Calu3 (cell line): Measurements from ENCODE around the gene LHPP. TPM values are rescaled to one million over a fixed set of nuclear protein-coding genes. Genes with fewer than 3 reads are reported as not detected.

Experiments used
- BruUV-seq: library from RNA; stranded (reverse); fragments of 400-500 nt; replicated peaks from 2 replicates; lab custom pipeline; 2021; lab: Mats Ljungman, UMichigan
- CTCF ChIA-PET: fragments of 300-600 bp; sonication (Branson Sonifier 250); formaldehyde crosslinking; loops from one replicate; lab custom pipeline; 2022; ENCODE audit warnings: antibody characterized with exemption; lab: Charles Lee
- DNase-seq: peaks from one replicate; pipeline ENCODE4 v3.0.0; 2022
- H3K27ac Mint-ChIP-seq: one replicate; pipeline ENCODE4 v1.8.0; 2022; ENCODE audit warnings: mixed read lengths; ENCODE audit not compliant: unreplicated experiment
- H3K27me3 Mint-ChIP-seq: one replicate; pipeline ENCODE4 v1.8.0; 2022; ENCODE audit warnings: mixed read lengths; ENCODE audit not compliant: unreplicated experiment
- H3K36me3 Mint-ChIP-seq: one replicate; pipeline ENCODE4 v1.8.0; 2022; ENCODE audit warnings: mild to moderate bottlenecking, moderate library complexity, mixed read lengths; ENCODE audit not compliant: insufficient read depth, unreplicated experiment
- H3K4me1 Mint-ChIP-seq: one replicate; pipeline ENCODE4 v1.8.0; 2022; ENCODE audit warnings: mild to moderate bottlenecking, low read depth, mixed read lengths; ENCODE audit not compliant: unreplicated experiment
- H3K4me3 Mint-ChIP-seq: one replicate; pipeline ENCODE4 v1.8.0; 2022; ENCODE audit warnings: mild to moderate bottlenecking, low read depth, moderate library complexity, mixed read lengths; ENCODE audit not compliant: unreplicated experiment
- H3K9me3 Mint-ChIP-seq: one replicate; pipeline ENCODE4 v1.8.0; 2022; ENCODE audit warnings: low read depth, mixed read lengths; ENCODE audit not compliant: unreplicated experiment
- intact Hi-C: fragments of 100-400 bp; cut with micrococcal nuclease; formaldehyde crosslinking; loops from one replicate; pipeline ENCODE4 v1.10.0; 2022; ENCODE audit not compliant: unreplicated experiment
- total RNA-seq: library from RNA; stranded (reverse); gene quantifications from 2 replicates; pipeline ENCODE4 v1.2.3, GENCODE V29; 2022
- TF ChIP-seq, protein P1 (sequence below): fragments of 200-600 bp; IDR thresholded peaks from one replicate; pipeline ENCODE4 v1.8.0; 2022; ENCODE audit warnings: antibody characterized with exemption; ENCODE audit not compliant: unreplicated experiment

Gene LHPP
- total RNA-seq, 1 experiment from 2014 or later, result 12.0 TPM

GRCh38 chr10:124542336-124542735 lies 80.7 kb downstream of the LHPP start:
- CTCF ChIA-PET, result interaction anchor here (2.5 kb wide), 1 partner anchor 203 kb away, joined by 9 read pairs; no protein-coding TSS in a partner anchor
- BruUV-seq, result no TSS peak

DNA sequence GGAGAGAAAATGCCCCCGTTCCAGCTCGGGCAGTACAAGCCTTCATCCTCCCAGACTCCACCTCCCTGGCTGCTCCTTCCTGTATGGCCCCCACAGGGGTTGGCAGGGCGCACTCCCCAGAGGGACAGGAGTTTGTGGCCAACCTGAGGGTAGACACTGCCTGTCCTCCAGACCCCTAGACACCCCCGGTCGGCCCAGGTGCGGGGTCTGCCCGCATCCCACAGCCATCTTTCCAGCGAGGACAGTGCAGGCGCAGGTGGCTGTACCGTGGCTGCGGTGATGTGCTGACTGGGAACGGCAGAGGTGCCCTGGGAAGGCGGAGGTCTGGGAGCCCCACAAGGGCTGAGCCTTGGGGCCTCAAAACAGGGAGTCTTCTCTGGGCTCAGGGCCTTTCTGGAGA lies 81.5 kb downstream of the LHPP start:
- Mint-ChIP-seq H3K27me3 (no peaks in the 10 kb centered on the region), H3K27ac (no peak overlapping the region), H3K4me1 (no peaks in the 10 kb centered on the region), H3K36me3 (no peaks in the 10 kb centered on the region), H3K4me3 (no peak overlapping the region), H3K9me3 (no peaks in the 10 kb centered on the region)
- TF ChIP-seq, protein P1, sequence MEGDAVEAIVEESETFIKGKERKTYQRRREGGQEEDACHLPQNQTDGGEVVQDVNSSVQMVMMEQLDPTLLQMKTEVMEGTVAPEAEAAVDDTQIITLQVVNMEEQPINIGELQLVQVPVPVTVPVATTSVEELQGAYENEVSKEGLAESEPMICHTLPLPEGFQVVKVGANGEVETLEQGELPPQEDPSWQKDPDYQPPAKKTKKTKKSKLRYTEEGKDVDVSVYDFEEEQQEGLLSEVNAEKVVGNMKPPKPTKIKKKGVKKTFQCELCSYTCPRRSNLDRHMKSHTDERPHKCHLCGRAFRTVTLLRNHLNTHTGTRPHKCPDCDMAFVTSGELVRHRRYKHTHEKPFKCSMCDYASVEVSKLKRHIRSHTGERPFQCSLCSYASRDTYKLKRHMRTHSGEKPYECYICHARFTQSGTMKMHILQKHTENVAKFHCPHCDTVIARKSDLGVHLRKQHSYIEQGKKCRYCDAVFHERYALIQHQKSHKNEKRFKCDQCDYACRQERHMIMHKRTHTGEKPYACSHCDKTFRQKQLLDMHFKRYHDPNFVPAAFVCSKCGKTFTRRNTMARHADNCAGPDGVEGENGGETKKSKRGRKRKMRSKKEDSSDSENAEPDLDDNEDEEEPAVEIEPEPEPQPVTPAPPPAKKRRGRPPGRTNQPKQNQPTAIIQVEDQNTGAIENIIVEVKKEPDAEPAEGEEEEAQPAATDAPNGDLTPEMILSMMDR, result no peak
- no peak for DNase-seq
- CTCF ChIA-PET, result no interaction called here
- no TSS peak for BruUV-seq
- intact Hi-C loops, result no loop called here

More at GRCh38 chr10:124542336-124542735, 80.7 kb downstream of the LHPP start:
- no peaks in the 10 kb centered on the region for H3K9me3 Mint-ChIP-seq
- no peak overlapping the region for H3K27ac Mint-ChIP-seq
- no peak overlapping the region for H3K4me3 Mint-ChIP-seq
- no peak for DNase-seq
- no peaks in the 10 kb centered on the region for H3K4me1 Mint-ChIP-seq
- intact Hi-C loops, result no loop called here
- H3K36me3 Mint-ChIP-seq, result no peaks in the 10 kb centered on the region
- H3K27me3 Mint-ChIP-seq, result no peaks in the 10 kb centered on the region
- TF ChIP-seq, protein P1, result no peak

- Mint-ChIP-seq H3K27ac (no peak overlapping the region), H3K36me3 (no peaks in the 10 kb centered on the region), H3K27me3 (no peaks in the 10 kb centered on the region), H3K4me1 (no peaks in the 10 kb centered on the region), H3K4me3 (no peak overlapping the region), H3K9me3 (no peaks in the 10 kb centered on the region)
- DNase-seq, result no peak
- TF ChIP-seq, protein P1, result no peak
- intact Hi-C loops, result no loop called here
- CTCF ChIA-PET, result no interaction called here
- BruUV-seq, result no TSS peak
Measured at GRCh38 chr10:124543971-124544370, 82.3 kb downstream of the LHPP start.

GRCh38 chr10:124544711-124545110 lies 83.1 kb downstream of the LHPP start:
- no peak overlapping the region for H3K4me3 Mint-ChIP-seq
- intact Hi-C loops, result no loop called here
- H3K27ac Mint-ChIP-seq, result no peak overlapping the region
- no peaks in the 10 kb centered on the region for H3K9me3 Mint-ChIP-seq
- H3K27me3 Mint-ChIP-seq, result no peaks in the 10 kb centered on the region
- CTCF ChIA-PET, result no interaction called here
- DNase-seq, result no peak
- no peaks in the 10 kb centered on the region for H3K36me3 Mint-ChIP-seq
- TF ChIP-seq, protein P1, result no peak
- BruUV-seq, result no TSS peak
- no peaks in the 10 kb centered on the region for H3K4me1 Mint-ChIP-seq
